LNCAP (cell line): Measurements from ENCODE around the gene PRRX2.

Source experiments
- CTCF ChIP-seq: fragments of 450-650 bp; IDR thresholded peaks from 2 replicates; pipeline ENCODE4 v1.5.1; 2017; ENCODE audit warnings: mild to moderate bottlenecking

Gene PRRX2

GRCh38 chr9:129748249-129748648 lies 82.8 kb downstream of the PRRX2 start:
- no peak for TF ChIP-seq CTCF

GRCh38 chr9:129749575-129749974 lies 84.1 kb downstream of the PRRX2 start:
- TF ChIP-seq CTCF = no peak

- no peak for TF ChIP-seq CTCF
Measured at GRCh38 chr9:129750013-129750638, 84.7 kb downstream of the PRRX2 start.

- no peak for TF ChIP-seq CTCF
Measured at GRCh38 chr9:129751841-129752801, 86.7 kb downstream of the PRRX2 start.

- no peak for TF ChIP-seq CTCF
Measured at GRCh38 chr9:129752900-129753729, 87.7 kb downstream of the PRRX2 start, which contains the start of gene PTGES. Gene PTGES (minus strand): TSS chr9:129753042. CDS start chr9:129753012, 30 bp downstream.

- no peak for TF ChIP-seq CTCF
Measured at GRCh38 chr9:129755151-129755550, 89.7 kb downstream of the PRRX2 start.

- TF ChIP-seq CTCF = no peak
Measured at GRCh38 chr9:129756191-129756590, 90.7 kb downstream of the PRRX2 start.
